Hematopoietic multipotent progenitor cell treated with erythropoietin and hydrocortisone succinate and interleukin-3 and kit ligand, for 8 days (in vitro differentiated cells): ENCODE measurements around the gene ADAMTS2.

Experiments
- DNase-seq: peaks from one replicate; pipeline ENCODE4 v3.0.0-alpha.2; 2015

Gene ADAMTS2

GRCh38 chr5:179166886-179167841 lies 178.1 kb downstream of the ADAMTS2 start:
- DNase-seq: peak; percentile 4

- DNase-seq: no peak
Observed at GRCh38 chr5:179166171-179166885, 178.9 kb downstream of the ADAMTS2 start.

GRCh38 chr5:179165421-179166170 lies 179.7 kb downstream of the ADAMTS2 start:
- no peak for DNase-seq

GRCh38 chr5:179164331-179165311 lies 180.6 kb downstream of the ADAMTS2 start:
- DNase-seq: no peak

GRCh38 chr5:179163236-179164155 lies 181.8 kb downstream of the ADAMTS2 start:
- no peak for DNase-seq

GRCh38 chr5:179162351-179163235 lies 182.7 kb downstream of the ADAMTS2 start:
- no peak for DNase-seq

- no peak for DNase-seq
Observed at GRCh38 chr5:179161901-179162300, 183.4 kb downstream of the ADAMTS2 start.

- DNase-seq: no peak
Observed at GRCh38 chr5:179160584-179160983, 184.7 kb downstream of the ADAMTS2 start.

GRCh38 chr5:179158556-179158955 lies 186.7 kb downstream of the ADAMTS2 start:
- DNase-seq: no peak

GRCh38 chr5:179154991-179155955 lies 190.0 kb downstream of the ADAMTS2 start:
- no peak for DNase-seq

GRCh38 chr5:179154346-179154990 lies 190.8 kb downstream of the ADAMTS2 start:
- no peak for DNase-seq

GRCh38 chr5:179153921-179154345 lies 191.3 kb downstream of the ADAMTS2 start:
- no peak for DNase-seq

GRCh38 chr5:179153341-179153901 lies 191.8 kb downstream of the ADAMTS2 start:
- DNase-seq: no peak

GRCh38 chr5:179152941-179153340 lies 192.3 kb downstream of the ADAMTS2 start:
- DNase-seq: no peak

GRCh38 chr5:179152144-179152895 lies 192.9 kb downstream of the ADAMTS2 start:
- DNase-seq: no peak

- no peak for DNase-seq
Observed at GRCh38 chr5:179151286-179152118, 193.8 kb downstream of the ADAMTS2 start.
